HS-5 (cell line): ENCODE results near the gene INHBA.
A peak's percentile ranks its signal among the peaks of the same experiment; 100 is the strongest.

Experiments used
- DNase-seq: peaks from one replicate; pipeline ENCODE4 v3.0.0-alpha.2; 2012; ENCODE audit warnings: low read depth

The INHBA gene

DNA sequence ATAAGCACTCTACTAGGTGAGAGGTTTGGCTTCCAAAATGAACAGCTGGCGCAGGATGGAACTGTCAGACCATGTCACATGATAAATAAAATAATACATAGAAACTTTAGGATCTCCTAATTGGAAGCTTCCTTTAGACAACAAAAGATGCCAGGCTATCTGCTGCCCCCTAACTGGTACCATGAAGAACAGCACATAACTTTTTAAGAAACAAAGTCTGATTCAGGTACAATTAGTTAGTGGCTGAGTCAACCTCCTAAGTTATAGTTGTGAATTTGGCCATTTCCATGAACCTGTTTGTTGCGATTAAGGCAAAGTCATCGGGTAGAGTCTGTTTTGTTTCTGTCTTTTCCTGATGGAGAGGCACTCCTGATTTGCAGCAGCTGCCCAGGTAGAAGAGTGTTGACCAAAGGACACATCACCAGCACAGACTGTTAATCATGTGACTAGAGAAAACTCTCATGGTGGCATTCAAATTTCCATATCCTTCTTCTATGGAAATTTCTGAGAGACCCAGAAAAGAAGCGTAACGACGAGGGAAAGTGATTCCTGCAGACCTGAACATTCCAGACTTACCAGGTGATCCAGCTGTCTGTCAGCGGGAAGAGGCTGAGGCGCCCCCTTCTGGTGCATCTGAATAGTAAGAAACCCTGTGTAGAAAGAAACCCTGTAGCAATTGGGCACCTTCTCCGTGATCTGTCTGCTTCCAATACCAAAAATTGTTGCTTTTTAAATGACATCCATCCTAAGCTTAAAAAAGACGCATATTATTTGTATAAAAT is 8.6 kb upstream of the INHBA start:
- no peak for DNase-seq

- DNase-seq: no peak
Observed at GRCh38 chr7:41710838-41711237, 7.9 kb upstream of the INHBA start.

DNA sequence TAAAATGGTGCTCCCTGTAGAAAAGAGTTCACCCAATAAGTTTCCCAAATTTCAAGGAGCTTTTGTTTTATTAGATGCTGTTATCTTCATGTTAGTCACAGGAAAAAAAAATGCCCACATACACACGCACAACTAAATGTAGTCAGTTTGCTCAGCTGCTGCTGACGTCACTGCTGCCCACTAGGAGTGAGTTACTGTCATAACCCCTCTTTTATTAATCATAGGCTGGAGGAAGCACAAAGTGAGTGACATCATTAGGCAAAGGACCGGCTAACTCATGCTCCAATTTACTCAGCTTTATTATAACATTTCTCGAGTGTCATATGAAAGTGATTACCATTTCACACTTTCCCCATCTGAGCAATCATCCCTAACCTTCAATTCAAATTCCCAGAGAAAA is 6.7 kb upstream of the INHBA start:
- peak; percentile 92 for DNase-seq

DNA sequence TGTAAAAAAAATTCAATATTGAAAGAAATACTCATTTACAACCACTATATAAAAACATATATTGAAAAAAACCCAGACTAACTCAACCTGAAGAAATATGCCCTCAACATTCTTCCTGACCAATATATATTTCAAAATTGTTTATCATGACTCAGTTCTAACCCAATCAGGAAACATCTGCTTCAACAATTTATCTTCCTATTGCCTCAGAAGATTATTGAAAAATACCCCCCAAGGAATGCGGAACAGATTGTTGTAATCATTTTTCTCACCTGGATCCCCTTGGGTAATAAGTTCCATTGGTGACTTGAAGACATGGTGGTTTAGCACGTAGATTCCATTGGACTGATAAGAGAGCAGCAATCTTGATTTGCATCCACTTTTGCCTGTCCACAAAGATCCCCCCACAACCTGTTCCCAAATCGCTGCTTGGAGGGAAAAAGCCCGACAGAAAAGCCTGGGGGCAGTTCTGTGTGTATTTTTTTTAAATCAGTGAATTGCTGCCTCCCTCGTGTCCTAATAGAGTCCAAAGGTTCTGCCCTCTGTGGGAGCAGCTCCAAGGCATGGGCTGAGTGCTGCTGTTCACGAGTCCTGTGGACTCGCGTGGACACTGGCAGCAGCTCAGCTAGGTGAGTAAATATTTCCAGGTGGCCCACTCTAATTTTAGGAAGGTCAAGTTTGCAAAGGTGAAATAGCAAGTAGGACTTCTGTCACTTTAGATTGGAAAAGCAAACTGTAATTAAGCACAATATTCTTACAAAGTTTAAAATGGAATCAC is 5.9 kb upstream of the INHBA start:
- DNase-seq: peak; percentile 71

DNA sequence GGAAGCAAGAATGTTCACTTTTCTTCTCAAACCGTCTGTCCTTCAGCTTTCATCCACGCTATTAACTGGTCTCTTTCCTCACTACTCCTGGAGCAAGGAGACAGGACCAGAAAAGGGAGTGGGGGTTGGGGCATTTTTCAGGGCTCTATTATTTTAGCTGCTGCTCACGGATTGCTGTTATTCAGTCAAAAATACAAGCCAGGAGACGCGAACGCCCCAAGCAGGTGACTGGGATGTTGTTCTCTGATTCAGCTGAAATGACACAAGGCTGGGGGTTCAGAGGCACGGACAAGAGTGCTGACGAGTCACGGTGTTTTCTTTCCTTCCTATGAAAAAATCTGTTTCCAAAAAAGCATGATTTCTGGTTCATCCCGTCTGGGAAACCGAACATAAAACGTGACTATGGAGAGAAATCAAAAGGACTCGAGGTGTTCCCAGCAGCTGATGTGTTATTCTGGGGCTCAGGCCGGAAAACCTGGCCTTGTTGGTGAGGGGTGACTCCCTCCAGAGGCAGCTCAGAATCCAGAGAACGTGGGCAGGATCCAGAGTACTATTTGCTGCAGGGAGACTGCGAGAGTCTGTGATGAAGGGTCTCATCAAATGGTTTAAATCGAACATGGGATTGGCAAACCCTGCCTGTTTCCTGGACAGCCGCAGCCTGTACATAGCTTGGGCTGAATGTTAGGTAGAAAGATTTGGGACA is 3.5 kb upstream of the INHBA start:
- DNase-seq: no peak

GRCh38 chr7:41705109-41705901 is 2.4 kb upstream of the INHBA start:
- peak; percentile 89 for DNase-seq

DNA sequence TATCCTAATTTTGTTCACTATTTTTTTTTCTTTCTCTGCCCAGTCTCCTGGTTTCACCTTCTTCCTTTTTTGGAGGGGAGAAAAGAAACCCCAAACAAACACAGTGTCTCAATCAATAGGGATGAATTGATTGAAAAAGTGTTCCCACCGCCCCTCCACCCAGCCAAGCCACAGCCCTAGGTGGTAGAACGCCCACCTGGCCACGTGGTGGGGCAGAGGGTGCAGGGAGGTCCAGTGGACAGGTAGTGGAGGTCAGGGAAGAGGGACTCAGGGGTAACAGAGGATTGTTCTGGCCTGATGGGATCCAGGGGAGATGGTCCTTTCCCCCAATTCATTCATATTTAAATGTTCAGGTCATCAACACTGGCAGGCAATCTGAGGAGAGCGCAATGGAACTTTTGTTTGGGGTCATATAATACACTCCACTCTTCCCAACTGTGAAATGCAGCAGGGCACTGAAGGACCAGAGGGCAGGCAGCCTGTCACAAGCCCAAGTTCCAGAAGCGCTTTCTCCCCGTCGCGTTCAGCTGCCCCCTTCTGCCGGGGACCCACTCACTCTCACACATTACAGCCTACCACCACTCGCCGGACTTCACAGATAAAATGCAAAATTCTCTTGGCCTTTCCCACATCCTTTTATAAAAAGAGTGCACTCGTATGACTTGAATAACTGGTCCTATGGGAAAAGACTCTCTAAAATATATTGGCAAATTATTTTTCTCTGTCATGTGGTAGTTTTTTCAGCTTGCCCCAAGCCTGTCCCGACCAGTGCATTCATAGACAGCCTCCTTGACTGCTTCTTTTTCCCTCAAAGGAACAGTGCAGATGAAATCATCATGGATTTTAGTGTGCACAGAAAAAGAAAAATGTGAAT is 1.6 kb downstream of the INHBA start:
- no peak for DNase-seq

- no peak for DNase-seq
Observed at GRCh38 chr7:41700044-41700471, 2.8 kb downstream of the INHBA start.

DNA sequence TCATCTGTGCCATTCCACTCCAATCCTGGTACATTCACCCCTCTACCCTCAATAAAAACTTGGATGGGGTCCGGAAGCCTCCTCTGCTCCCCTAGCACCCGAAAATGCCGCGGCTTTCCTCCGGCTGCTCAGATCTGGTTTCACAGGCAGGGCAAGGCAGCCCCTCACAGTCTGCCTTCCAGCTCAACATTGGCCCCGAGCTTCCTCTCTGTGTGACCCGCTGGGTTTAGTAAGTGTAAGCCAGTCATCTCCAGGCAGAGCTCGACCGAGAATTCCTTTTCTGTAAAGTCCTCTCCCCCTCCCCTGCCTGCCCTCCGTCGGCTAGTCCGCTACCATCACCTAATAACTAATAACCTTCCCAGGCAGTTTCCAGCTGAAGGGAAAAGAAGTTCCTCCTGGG is 3.4 kb downstream of the INHBA start:
- no peak for DNase-seq

DNA sequence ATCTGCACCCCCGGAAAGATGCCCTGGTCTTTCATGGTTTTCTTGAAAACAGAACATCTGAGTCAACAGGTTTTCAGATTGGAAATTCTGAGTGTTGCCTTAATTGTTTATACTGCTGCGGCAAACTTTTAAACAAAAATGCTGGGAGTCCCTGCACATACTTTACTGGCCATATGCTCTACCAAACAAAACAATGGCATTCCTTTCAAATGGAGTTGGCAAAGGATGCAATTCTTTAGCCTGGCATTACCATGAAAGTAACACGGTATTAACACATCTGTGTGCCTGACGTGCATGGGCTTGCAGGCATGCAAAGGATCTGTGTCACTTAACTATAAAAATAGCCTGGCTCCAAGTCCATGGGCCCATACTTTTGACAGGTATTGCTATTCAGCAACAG is 4.2 kb downstream of the INHBA start:
- peak; percentile 77 for DNase-seq

GRCh38 chr7:41698114-41698513 is 4.8 kb downstream of the INHBA start:
- no peak for DNase-seq

GRCh38 chr7:41696323-41696916 is 6.5 kb downstream of the INHBA start:
- DNase-seq: peak; percentile 94

- DNase-seq: no peak
Observed at GRCh38 chr7:41695661-41696322, 7.1 kb downstream of the INHBA start.

DNA sequence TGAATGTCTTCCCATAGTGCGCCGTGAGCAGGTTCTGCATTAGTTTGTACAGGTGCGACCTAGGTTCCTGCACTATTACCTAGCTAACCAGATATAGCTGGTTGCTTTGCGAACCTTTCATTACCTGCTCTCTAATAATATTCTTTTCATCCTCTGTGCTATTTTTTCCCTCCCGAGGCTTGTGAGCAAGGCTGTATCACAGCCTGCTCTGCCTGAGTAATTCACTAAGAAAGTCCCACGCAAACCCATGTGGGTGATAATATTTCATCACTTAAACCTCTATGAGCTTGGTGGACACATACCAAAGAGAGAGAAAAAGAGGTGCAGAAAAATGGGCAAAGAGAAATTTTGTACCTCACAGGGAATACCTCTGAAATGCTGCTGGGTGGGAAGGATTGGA is 8.4 kb downstream of the INHBA start:
- DNase-seq: no peak

GRCh38 chr7:41693150-41693997 is 9.5 kb downstream of the INHBA start:
- no peak for DNase-seq

GRCh38 chr7:41692251-41692650 is 10.6 kb downstream of the INHBA start:
- DNase-seq: no peak

DNA sequence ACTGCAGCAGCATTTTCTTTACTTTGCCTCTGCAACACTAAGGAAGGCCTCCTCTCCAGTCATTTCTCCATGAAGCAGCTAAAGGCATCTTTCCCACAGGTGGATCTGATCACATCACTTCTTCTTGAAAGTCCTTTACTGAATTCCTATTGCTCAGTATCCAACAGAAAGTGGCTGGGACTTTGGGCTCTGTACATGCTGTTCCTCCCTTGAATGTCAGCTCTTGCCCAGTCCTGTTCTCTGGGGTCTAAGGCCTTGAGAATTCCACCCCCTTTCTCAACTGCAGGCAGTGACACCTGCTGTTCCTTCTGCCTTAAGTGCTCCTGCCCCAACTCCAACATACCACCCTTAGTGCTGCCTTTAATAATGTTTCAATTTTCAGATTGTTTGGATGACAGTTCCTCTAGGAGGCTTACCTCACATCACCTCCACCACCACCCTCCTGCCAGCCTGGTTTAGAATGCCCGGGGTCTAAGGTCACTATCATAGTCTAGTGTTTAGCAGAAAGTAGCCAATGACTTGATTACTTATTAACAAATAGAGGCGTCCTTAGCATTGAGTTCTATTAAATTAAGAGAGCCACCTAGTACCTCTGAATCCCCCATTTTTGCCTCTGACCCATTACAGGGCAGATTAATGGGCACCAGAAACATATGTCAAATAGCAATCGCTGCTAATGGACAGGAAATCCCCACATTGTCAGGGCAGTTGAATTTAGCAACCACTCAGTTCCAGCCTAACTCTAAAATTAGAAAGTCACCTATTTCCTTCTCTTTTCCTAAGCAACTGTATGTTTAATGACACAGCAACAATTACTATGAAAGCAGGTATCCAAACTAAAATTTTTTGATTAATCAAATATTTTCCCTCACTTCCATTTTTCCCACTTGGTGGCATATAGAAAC is 11.4 kb downstream of the INHBA start:
- DNase-seq: no peak

GRCh38 chr7:41689815-41690214 is 13.1 kb downstream of the INHBA start:
- DNase-seq: no peak
